ENCODE results near the gene FAXC.
"Not testable (repeated sequence)": the region's sequence is repeated elsewhere in the genome, so short reads cannot be mapped to it uniquely, and the experiment has no call there.

The FAXC gene

DNA sequence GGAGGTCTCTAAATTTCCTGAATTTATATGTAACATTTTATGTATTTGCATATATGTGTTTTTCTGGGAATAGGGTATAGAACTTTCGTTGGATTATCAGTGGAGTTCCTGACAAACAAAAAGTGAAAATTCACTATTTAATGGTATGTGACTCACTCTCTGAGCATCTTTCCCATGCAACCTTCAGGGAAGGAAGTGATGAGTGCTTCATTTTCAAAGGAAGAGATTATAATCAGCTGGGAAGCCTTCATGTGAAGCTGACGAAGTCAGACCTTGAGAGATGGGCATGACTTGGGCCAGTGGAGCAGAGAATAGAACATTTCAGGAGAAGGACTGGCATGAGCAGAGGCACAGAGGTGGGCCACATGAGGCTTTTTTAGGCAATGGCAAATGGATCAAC lies 72.7 kb downstream of the FAXC start:
- FAIRE-seq = no peak

DNA sequence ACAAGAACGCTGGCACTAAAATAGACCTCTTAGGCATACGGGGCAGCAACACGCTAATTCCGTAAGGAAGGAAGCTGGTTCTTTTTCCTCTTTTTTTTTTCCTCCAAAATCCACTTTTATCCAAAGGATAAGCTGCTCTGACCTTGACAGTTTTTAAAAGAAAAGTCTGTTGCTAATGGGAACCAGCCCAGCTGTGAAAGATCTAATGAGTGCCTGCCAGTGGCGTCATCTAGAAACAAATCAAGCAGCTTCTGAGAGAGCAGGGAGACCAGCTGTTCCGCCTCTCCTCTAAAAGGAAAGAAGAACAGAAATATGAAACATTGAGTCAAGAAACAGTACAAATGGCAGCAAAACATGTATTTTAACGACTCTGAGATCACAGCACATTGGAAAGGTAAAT lies 78.6 kb downstream of the FAXC start:
- no peak for FAIRE-seq

DNA sequence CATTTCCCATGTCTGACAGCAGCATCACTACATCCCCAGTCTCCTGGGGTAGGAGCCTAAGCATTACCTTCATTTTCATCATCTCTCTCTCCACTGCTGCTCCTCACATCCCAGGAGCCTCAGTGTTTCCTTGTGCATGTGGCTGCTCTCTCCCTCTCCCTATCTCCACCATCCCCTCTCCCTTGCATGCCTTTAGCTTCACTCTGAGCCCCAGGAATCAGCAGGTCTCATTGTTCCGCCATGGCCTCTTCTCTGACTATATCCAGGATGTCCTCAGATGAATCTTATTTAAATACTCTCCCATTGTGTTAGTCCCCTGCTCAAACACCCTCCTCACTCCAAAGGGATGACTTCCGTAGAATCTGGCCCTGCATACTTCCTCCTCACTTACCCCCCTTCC lies 79.4 kb downstream of the FAXC start:
- FAIRE-seq = no peak

DNA sequence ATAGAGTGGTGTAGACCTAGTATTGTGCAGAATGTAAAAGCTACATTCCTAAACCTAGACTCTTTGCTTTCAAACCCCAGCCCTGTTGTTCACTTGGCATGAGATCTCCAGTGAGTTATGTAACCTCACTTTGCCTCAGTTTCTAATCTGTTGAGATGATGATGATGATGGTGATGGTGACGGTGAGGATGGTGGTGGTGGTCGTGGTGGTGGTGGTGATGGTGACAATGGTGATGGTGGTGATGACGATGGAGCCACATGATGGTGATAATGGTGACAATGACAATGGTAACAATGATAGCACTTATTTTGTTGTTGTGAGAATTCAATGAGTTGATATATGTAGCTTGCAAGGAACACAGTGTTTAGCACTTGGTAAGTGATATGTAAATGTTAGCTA lies 80.3 kb downstream of the FAXC start:
- FAIRE-seq = no peak

DNA sequence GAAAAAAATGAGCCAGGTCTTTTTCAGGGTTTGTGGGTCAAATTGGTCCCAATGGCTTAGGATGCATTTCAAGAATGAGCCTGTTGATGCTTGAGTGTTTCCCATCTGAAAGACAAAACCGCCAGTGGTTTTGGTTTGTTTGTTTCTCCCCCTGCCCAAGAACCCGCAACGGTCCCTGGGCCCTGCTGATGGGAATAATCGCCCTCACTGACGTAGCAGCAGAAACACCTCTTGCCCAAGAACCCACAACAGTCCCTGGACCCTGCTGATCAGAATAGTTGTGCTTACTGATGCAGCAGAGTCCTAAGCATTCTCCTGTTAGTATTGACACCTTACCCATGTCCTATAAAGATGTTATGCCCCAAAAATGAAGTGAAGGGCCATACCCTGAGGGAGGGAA lies 82.5 kb downstream of the FAXC start:
- not testable (repeated sequence) for FAIRE-seq

DNA sequence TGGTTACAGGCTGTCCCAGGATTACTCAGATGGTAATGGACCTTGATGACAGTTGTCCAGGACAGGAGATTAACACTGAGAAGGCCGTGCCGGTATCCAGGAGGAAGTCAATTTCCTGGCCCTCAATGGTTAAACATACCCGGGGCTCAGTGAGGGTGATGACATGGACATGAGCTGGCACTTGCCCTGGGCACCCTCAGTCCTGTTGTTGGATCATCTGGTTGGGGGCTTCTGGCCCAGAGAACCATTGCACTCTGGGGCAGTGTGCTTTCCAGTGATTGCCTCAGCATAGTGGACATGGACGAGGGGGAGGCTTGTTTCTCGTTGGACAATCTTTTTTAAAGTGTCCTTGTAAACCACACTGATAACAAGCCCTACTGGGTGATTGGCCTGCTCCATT lies 84.0 kb downstream of the FAXC start:
- not testable (repeated sequence) for FAIRE-seq

DNA sequence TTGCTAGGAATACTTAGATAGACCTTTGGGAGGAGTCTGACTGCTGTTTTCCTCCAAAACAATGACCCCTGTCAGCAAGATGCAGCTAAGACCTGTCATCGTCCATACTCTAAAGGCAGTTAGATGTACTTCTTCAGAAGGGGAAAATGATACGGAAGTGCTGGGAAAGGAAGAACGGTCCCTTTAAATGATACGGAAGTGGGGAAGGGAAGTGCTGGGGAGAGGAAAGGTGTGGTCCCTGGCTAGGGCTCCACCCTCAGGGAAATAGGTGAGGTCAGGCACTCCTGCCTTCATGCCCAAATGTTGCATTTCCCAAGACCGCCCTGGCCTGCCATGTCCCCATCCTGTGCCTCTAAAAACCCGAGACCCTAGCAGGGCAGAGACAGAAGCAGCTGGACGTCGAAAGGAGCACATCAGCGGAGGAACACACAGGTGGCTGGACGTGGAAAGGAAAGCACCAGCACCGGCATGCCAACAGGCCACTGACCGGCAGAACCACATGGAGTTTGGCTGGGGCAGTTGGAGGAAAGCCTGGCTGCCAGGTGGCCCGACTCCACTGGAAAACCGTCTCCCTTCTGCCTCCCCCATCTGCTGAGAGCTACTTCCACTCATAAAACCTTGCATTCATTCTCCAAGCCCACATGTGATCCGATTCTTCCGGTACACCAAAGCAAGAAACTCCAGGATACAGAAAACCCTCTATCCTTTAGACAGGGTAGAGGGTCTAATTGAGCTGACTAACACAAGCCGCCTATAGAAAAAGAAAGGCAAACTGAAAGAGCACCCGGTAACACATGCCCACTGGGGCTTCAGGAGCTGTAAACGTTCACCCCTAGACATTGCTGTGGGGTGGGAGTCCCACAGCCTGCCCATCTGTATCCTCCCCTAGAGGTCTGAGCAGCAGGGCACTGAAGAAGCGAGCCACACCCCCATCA lies 94.6 kb downstream of the FAXC start:
- no peak for FAIRE-seq

DNA sequence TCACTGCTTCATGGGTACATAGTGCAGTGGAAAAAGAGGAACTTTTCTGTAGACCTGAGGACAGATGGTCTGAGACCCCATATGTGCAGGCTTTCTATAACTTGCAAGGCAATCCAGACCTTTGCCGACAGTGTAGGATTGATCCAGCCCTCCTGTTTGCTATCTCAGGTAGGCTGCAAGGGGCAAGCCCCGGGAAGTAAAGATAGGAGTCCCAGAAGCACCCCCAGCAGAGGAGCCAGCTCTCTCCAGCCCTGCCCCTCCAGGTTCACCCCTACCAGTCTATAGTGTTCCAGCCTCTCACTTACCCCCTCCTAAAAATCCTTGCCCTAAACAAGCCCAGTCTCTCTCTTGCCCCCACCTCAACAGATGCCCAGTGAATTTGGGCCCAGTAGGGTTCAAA lies 96.2 kb downstream of the FAXC start:
- FAIRE-seq = no peak

DNA sequence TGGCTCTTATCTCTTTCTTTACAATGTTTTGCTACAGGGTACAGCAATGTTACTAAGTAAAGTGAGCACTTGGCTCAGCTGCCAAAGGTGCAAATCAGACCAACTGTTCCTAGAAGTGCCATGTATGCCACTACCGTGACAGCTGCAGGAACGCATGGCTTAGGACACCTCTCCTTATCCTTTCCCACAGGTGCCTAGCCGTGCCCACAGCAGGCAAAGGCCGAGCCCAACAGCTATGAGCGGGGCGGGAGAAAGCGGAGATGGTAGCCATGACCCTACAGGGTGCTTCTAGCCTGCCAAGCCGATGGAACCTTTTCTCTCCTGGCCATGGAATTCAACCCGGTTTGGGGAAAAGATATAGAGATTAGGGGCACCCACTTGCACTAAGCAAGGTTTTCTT lies 97.1 kb downstream of the FAXC start:
- FAIRE-seq = no peak

DNA sequence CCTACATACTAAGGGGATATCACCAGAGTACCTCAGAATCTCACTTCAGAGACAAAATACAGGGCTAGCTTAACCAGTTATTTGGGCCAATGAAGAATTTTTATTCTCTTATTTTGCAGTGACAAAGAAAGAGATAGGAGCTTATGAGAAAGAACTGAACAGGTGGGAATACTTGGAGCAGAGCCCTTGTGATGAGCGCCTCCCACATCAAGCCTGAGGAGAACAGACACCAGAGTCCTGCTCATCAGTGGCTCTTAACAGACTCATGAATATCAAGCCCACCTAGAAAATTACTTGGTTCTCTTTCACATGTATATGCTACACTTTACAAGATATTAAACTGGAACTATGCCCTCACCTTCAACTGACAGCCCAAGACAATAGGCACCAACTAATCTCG lies 99.0 kb downstream of the FAXC start:
- FAIRE-seq = no peak

DNA sequence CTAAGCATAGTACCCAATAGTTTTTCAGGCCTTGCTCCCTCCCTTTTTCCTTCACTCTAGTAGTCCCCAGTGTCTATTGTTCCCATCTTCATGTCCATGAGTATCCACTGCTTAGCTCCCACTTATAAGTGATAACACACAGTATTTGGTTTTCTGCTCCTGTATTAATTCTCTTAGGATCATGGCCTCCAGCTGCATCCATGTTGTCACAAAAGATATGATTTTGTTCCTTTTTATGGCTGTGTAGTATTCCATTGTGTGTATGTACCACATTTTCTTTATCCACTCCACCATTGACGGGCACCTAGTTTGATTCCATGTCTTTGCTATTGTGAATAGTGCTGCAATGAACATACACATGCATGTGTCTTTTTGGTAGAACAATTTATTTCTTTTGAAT lies 102.9 kb downstream of the FAXC start:
- no peak for FAIRE-seq

DNA sequence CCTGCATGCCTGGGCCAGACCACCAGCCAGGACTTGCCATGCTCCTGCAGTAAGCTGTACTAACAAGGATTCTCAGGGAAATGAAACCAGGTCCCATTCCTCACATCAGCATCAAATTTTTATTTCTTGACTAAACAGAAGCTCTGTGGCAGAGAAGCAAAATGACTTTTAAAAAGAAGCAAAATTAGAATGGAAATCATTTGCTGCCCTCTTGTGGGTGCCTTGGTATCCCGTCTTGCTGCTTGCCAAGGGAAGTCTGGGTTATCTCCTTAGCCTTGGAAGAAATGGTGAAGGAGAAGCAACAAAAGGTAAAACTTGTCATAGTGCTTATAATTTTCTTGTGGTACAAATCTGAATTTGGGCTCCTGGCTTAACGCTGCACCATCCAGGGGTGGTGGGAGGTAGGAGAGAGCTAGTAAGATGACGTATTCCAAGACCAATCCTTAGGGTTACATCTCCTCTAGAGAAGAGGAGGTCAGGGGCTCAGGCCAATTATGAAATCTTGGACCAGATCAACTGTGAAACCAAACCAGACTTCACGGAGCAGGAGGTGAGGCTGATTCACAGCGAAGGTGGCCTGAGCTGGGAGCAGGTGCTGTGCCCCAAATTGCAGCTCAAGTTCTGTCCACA lies 107.5 kb downstream of the FAXC start:
- FAIRE-seq = no peak

DNA sequence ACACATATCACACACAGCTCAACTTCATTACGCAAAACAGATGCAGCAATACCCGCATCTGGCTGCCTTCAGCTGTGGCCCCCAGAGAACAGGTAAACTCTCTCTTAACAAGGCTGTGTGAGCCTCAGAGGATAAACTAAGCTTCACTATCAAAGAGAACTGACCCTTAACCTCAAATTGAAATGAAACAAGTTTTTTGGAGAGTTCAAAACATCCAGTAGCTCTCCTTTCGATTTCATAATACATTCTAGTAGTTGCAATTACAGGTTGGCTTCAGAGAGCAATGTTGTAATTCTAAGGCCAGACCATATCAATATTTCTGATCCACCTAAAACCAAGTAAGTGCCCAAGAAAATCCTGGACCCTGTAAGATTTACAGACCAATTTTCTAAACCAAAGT lies 113.5 kb downstream of the FAXC start:
- no peak for FAIRE-seq

DNA sequence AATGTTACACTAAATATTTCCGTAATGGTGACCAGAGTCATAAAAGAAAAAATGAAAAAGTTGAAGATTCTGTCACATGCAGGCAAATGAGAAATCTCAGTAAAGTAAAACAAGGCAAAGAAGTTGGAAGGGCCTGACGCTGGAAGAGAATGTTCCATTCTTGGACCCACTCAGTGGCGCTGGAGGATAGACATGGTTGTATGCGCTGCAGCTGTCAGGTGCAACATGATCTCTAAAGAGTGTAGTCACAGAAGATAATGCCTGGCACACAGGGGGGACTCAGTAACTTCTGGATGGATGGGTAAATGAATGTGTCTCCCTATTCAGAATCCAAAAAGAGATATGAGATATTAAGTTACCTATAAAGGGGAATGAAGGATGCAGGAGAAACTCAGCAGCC lies 116.3 kb downstream of the FAXC start:
- FAIRE-seq = no peak

DNA sequence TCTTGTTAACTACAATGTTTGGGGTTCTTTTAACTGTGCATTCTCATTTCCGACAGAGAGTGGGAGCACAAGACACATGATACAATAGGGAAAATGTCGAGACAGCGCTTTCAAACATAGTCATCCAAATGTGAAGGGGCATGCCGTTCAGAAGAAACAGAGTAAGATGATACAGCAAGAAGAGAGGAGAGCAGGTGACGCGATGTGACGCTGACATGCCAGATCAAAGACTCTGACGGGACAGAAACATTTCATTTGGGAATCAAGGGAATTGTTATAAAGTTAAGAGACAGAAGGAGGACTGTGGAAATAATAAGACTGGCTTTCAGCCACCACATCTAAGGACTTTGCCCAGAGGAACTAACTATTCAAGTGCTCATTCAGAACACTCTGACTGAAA lies 117.4 kb downstream of the FAXC start:
- FAIRE-seq = no peak

DNA sequence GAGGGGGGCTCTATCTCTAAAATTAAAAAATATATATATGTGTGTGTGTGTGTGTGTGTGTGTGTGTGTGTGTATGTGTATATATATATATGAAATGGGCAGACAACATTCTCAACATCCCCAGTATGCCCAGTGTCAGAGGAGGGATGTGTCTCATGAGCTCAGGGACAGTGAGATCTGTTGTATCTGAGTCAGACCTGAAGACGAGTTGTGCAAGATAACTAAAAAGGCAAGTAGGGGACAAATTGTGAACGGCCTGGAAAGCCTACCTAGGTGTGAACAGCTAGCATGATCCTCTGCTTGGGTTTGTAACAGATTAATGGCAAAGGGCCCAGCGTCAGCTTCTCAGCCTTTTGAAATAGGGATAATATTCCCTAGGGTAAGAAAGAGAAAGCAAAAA lies 124.3 kb downstream of the FAXC start:
- FAIRE-seq = no peak
